NCI-H446 (cell line): ENCODE results near the gene GFAP.

Experiments used
- DNase-seq, 2 experiments: peaks; one replicate each; lab custom pipeline; 2025; lab: John Stamatoyannopoulos, UW

Gene GFAP

DNA sequence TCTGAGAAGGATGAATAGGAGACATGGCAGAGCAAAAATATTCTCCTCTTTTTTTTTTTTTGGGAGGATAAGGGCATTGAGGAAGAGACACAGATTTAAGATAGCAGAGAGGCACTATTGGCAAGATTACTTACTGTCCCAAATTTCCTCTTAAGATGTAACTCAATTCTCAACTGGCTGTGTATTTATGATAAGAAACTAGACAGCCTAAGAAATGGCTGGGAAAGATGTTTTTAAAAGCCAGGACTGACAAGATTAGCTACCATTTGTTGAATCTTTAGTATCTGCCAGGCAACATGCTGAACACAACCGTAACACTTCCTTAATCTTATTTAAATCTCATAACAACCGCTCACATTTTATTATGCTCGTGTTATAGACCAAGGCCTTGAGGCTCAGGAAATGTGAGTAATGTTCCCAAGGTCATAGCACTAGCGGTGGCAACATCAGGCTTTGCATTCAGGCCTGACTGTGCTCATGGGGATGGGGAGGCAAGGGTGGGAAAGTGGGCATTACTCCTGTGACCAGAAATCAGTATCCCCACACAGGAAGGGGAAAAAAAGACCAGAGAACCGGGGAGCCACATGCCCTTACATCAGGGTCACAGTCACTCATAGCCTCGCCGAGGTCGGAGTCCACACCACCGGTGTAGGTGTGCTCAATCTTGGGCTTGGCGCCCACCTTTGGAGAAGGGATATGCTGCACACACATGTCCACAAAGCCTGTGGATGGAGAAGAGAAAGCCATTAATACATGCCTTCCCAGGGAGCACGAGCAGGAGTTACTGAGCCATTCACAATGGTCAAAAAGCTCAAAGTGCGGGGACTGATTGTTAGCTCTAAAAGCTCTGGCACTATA is 52.0 kb downstream of the GFAP start:
- no peak for DNase-seq

DNA sequence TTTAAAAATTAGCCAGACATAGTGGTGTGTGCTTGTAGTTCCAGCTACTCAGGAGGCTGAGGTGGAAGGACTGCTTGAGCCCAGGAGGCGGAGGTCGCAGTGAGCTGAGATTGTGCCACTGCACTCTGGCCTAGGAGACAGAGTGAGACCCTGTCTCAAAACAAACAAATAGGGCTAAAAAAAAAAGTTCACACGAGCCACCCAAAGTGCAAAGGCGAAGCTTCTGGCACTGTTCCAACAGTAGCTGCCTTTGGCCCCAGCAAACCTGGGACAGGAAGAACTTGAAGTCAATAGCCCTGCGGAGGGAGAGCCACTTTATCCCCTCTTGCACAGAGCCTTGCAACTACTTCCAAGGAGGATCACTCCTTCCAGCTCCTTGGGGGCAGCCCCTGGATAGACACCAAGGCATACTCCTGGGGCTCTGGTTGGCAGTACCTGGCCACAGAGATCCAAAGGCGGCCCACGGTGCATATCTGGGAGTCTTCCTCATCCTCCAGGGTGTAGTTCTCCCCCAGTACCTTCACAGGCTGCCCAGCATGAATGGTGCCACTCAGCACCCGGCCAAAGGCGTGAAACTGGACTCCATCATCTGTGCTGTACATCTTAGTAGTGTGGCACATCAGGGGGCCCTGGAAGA is 52.9 kb downstream of the GFAP start:
- no peak for DNase-seq

DNA sequence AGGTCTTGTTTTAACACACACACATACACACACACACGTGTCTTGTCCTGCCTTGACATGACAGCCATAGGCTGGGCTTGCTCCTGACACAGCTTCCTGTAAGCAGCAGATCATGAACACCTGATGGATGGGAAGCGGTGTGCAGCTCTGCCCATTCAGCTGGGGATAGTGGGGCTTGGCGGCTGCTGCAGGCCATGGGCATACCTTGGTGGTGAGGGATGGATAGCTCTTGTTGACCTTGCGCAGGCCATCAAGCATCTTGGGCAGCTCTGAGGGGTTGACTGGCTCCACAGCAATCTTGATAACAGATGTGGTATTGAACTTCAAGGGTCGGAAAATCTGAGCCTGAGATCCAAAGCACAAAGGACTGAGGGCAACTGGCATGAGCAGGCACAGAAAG is 55.6 kb downstream of the GFAP start:
- no peak for DNase-seq

DNA sequence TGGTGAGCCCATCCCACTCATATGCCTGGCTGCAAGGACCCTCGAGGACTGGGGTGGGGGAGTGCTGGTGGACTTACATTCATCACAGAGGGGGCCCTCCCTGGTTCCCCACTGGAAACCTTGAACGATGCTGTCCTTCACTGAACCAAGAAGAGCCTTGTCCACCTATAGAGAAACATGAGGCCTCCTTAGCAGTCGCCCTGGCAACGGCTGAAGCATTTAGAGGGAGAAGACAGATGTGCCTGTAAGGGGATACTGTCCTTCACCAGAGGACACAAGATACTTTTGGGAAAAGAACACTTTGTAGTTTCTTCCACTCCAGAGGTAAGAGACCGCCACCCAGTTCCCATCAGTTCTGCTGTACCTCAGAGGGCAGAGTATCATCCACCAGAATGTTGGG is 61.1 kb downstream of the GFAP start:
- no peak for DNase-seq
